Nucleus accumbens (tissue), 56 donors: ENCODE data around the gene OR10H3.
A peak's percentile ranks its signal among the peaks of the same experiment; 100 is the strongest.
"Not testable (repeated sequence)": the region's sequence is repeated elsewhere in the genome, so short reads cannot be mapped to it uniquely, and the experiment has no call there.

Source experiments
- DNase-seq, 56 donors: peaks; one replicate each; lab custom pipeline; 2025; lab: John Stamatoyannopoulos, UW

The OR10H3 gene

GRCh38 chr19:15737722-15738121 is at the start of gene OR10H3:
Gene OR10H3 (plus strand): TSS chr19:15737985. CDS start chr19:15741393, 3,408 bp downstream.
- no peak for DNase-seq

DNA sequence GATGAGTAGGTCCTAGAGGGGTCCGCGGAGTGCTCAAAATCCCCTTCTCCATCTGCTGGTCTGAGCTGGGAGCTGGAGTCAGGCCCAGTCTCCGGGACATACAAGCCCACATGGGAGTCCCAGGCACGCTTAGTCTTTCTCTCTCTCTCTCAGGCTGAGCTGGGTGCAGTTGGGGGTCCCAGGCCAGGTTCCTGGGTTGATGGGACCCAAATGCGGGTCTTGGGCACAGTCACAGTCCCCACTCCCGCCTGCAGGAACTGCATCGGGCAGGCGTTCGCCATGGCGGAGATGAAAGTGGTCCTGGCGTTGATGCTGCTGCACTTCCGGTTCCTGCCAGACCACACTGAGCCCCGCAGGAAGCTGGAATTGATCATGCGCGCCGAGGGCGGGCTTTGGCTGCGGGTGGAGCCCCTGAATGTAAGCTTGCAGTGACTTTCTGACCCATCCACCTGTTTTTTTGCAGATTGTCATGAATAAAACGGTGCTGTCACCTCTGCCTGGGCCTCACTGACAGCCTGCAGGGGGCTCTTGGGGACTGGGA is 41.1 kb upstream of the OR10H3 start:
- no peak for DNase-seq

- no peak for DNase-seq
These were observed 35.8 kb upstream of the OR10H3 start for GRCh38 chr19:15701757-15702533.

GRCh38 chr19:15702534-15702930 is 35.3 kb upstream of the OR10H3 start:
- peak in 7 of 56 donors; percentile 1 to 28 (median 5) for DNase-seq

- no peak for DNase-seq
These were observed 23.1 kb upstream of the OR10H3 start for GRCh38 chr19:15714638-15715037.

GRCh38 chr19:15715642-15716041 is 22.1 kb upstream of the OR10H3 start:
- no peak for DNase-seq

GRCh38 chr19:15717809-15718208 is 20.0 kb upstream of the OR10H3 start:
- no peak for DNase-seq

GRCh38 chr19:15721268-15721667 is 16.5 kb upstream of the OR10H3 start:
- no peak for DNase-seq

GRCh38 chr19:15722956-15723355 is 14.8 kb upstream of the OR10H3 start:
- DNase-seq = no peak

GRCh38 chr19:15727724-15728123 is 10.1 kb upstream of the OR10H3 start, which contains the start of gene OR10H2:
Gene OR10H2 (plus strand): TSS chr19:15728024. CDS start chr19:15728044, 20 bp downstream.
- no peak for DNase-seq

- DNase-seq = no peak
These were observed 7.2 kb upstream of the OR10H3 start for GRCh38 chr19:15730538-15730937.

GRCh38 chr19:15732388-15732787 is 5.4 kb upstream of the OR10H3 start:
- DNase-seq = no peak

- DNase-seq = no peak
These were observed 3.9 kb upstream of the OR10H3 start for GRCh38 chr19:15733895-15734294.

GRCh38 chr19:15740785-15741184 is 3.0 kb downstream of the OR10H3 start:
- no peak for DNase-seq

DNA sequence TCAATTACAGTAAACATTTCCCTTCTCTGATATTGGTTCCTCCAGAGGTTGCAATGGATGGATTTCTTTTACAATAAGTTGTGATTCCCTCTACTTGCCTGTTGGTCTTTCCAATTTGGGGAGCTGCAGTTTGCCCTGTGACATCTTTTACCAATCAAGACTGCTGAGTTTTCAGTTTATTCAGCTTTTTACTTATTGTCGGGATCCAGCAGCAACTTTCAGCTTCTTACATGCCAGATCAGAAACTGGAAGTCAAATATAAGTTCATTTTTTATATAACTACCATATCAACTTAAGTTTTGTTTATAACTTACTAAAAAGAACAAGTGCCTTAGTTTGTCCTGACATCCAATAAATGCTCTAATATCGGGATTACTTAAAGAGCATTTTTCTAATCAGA is 10.5 kb downstream of the OR10H3 start:
- DNase-seq = no peak

DNA sequence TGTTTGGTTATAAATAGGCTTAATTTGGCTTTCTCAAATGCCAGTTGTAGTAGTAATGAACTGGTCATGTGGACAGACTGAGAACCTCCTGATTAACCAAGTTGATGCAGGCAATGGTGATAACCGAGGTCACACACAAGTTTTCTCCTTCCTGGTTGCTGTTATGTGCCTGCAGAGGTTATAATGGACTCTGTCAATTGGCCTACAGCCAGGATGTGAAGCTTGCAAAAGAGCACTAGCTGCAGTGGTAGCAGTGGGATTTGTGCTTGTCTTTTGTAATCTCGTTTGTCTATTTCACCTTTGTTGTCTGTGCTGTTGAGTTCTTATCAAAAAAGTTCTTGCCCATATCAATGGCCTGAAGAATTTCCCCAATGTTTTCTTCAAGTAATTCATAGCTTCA is 20.6 kb downstream of the OR10H3 start:
- DNase-seq = no peak

GRCh38 chr19:15759962-15760565 is 22.3 kb downstream of the OR10H3 start:
- no peak for DNase-seq

- DNase-seq = no peak
These were observed 31.8 kb downstream of the OR10H3 start for GRCh38 chr19:15769586-15769985.

DNA sequence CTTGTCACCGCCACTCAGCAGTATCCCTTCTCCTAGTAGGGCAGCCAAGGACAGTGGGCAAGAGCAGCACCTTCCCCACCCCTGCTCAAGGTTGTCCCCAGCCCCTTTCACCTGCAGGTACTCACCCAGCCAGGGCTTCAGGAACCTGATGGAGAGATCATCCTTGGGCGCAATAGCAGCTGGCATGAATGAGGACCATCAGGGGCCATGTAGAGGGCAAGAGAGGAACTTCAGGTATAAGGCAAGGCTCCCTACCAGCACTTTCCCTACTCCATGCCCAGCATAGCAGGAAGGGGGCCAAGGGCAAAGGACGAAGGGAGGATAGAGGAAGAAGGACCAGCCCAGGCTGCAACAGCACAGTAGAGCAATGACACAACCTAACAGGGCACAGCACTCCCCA is 36.4 kb downstream of the OR10H3 start:
- DNase-seq = not testable (repeated sequence)

GRCh38 chr19:15775249-15775648 is 37.5 kb downstream of the OR10H3 start:
- no peak for DNase-seq

- DNase-seq = no peak
These were observed 38.5 kb downstream of the OR10H3 start for GRCh38 chr19:15776264-15776663.
